T-helper 1 cell treated with Interleukin-12 subunit alpha and Interleukin-12 subunit beta and Interleukin-4 antibody, amounts not matched to agents 30 μg/mL and 1 μg/mL, for 36 hours (primary cell): ENCODE results near the gene PCDHA2.
"Not testable (repeated sequence)": the region's sequence is repeated elsewhere in the genome, so short reads cannot be mapped to it uniquely, and the experiment has no call there.

Experiments used
- H3K27ac Mint-ChIP-seq: one replicate; pipeline ENCODE4 v1.8.0; 2021; ENCODE audit warnings: mild to moderate bottlenecking, mixed read lengths
- H3K27me3 Mint-ChIP-seq: one replicate; pipeline ENCODE4 v1.8.0; 2021; ENCODE audit warnings: low read depth, mixed read lengths
- H3K36me3 Mint-ChIP-seq: one replicate; pipeline ENCODE4 v1.8.0; 2021; ENCODE audit warnings: low read depth, mixed read lengths
- H3K4me1 Mint-ChIP-seq: one replicate; pipeline ENCODE4 v1.8.0; 2021; ENCODE audit warnings: low read depth, mixed read lengths
- H3K4me3 Mint-ChIP-seq: one replicate; pipeline ENCODE4 v1.8.0; 2021; ENCODE audit warnings: mild to moderate bottlenecking, moderate library complexity, mixed read lengths
- H3K9me3 Mint-ChIP-seq: one replicate; pipeline ENCODE4 v1.8.0; 2021; ENCODE audit warnings: mixed read lengths

Gene PCDHA2

GRCh38 chr5:140794595-140795258 lies at the start of gene PCDHA2:
Gene PCDHA2, plus strand, starts transcription at chr5:140794852.
- H3K4me3 Mint-ChIP-seq: no peak within 1 kb of the TSS
- H3K4me1 Mint-ChIP-seq: no peaks in the 10 kb centered on the region
- no peaks in the 10 kb centered on the region for H3K36me3 Mint-ChIP-seq
- H3K27ac Mint-ChIP-seq: no peak within 1 kb of the TSS
- H3K9me3 Mint-ChIP-seq: peaks cover 36% of the 10 kb centered on the region
- H3K27me3 Mint-ChIP-seq: no peaks in the 10 kb centered on the region

GRCh38 chr5:140753561-140753960 lies 41.1 kb upstream of the PCDHA2 start:
- no peaks in the 10 kb centered on the region for H3K36me3 Mint-ChIP-seq
- H3K4me3 Mint-ChIP-seq: no peak overlapping the region
- peaks cover 78% of the 10 kb centered on the region for H3K9me3 Mint-ChIP-seq
- H3K4me1 Mint-ChIP-seq: no peaks in the 10 kb centered on the region
- H3K27me3 Mint-ChIP-seq: no peaks in the 10 kb centered on the region
- H3K27ac Mint-ChIP-seq: no peak overlapping the region

GRCh38 chr5:140764177-140764973 lies 30.3 kb upstream of the PCDHA2 start:
- H3K4me1 Mint-ChIP-seq: no peaks in the 10 kb centered on the region
- peaks cover 3% of the 10 kb centered on the region for H3K36me3 Mint-ChIP-seq
- peaks cover 79% of the 10 kb centered on the region for H3K9me3 Mint-ChIP-seq
- no peak overlapping the region for H3K27ac Mint-ChIP-seq
- H3K4me3 Mint-ChIP-seq: no peak overlapping the region
- H3K27me3 Mint-ChIP-seq: no peaks in the 10 kb centered on the region

GRCh38 chr5:140767444-140767843 lies 27.2 kb upstream of the PCDHA2 start:
- H3K27me3 Mint-ChIP-seq: no peaks in the 10 kb centered on the region
- H3K36me3 Mint-ChIP-seq: peaks cover 3% of the 10 kb centered on the region
- no peak overlapping the region for H3K27ac Mint-ChIP-seq
- no peaks in the 10 kb centered on the region for H3K4me1 Mint-ChIP-seq
- no peak overlapping the region for H3K4me3 Mint-ChIP-seq
- peaks cover 81% of the 10 kb centered on the region for H3K9me3 Mint-ChIP-seq

- no peaks in the 10 kb centered on the region for H3K36me3 Mint-ChIP-seq
- no peak overlapping the region for H3K4me3 Mint-ChIP-seq
- no peak overlapping the region for H3K27ac Mint-ChIP-seq
- H3K9me3 Mint-ChIP-seq: peaks cover 76% of the 10 kb centered on the region
- H3K27me3 Mint-ChIP-seq: no peaks in the 10 kb centered on the region
- H3K4me1 Mint-ChIP-seq: no peaks in the 10 kb centered on the region
Observed at GRCh38 chr5:140780512-140780911, 14.1 kb upstream of the PCDHA2 start.

- Mint-ChIP-seq H3K4me1 (no peaks in the 10 kb centered on the region), H3K9me3 (peaks cover 39% of the 10 kb centered on the region), H3K4me3 (no peak within 1 kb of the TSS), H3K27ac (no peak within 1 kb of the TSS), H3K36me3 (peaks cover 4% of the 10 kb centered on the region), H3K27me3 (no peaks in the 10 kb centered on the region)
Observed at GRCh38 chr5:140785905-140786686, 8.6 kb upstream of the PCDHA2 start, which contains the start of gene PCDHA1. Gene PCDHA1, plus strand, starts transcription at chr5:140786140.

GRCh38 chr5:140787422-140787821 lies 7.2 kb upstream of the PCDHA2 start:
- not testable (repeated sequence) for H3K36me3 Mint-ChIP-seq, H3K27me3 Mint-ChIP-seq, H3K4me3 Mint-ChIP-seq, H3K4me1 Mint-ChIP-seq, H3K27ac Mint-ChIP-seq
- peaks cover 32% of the 10 kb centered on the region for H3K9me3 Mint-ChIP-seq

- not testable (repeated sequence) for H3K4me1 Mint-ChIP-seq, H3K27me3 Mint-ChIP-seq, H3K36me3 Mint-ChIP-seq, H3K4me3 Mint-ChIP-seq, H3K27ac Mint-ChIP-seq
- peaks cover 32% of the 10 kb centered on the region for H3K9me3 Mint-ChIP-seq
Observed at GRCh38 chr5:140787849-140788504, 6.7 kb upstream of the PCDHA2 start.

- Mint-ChIP-seq H3K4me3 (no peak overlapping the region), H3K36me3 (peaks cover under 1% of the 10 kb centered on the region), H3K27ac (no peak overlapping the region), H3K27me3 (no peaks in the 10 kb centered on the region), H3K9me3 (peaks cover 38% of the 10 kb centered on the region), H3K4me1 (no peaks in the 10 kb centered on the region)
Observed at GRCh38 chr5:140791089-140791488, 3.6 kb upstream of the PCDHA2 start.

GRCh38 chr5:140795259-140795641 lies 598 bp downstream of the PCDHA2 start:
- H3K27me3 Mint-ChIP-seq: no peaks in the 10 kb centered on the region
- peaks cover 40% of the 10 kb centered on the region for H3K9me3 Mint-ChIP-seq
- H3K27ac Mint-ChIP-seq: no peak overlapping the region

GRCh38 chr5:140796072-140796717 lies 1.5 kb downstream of the PCDHA2 start:
- not testable (repeated sequence) for H3K27ac Mint-ChIP-seq, H3K36me3 Mint-ChIP-seq, H3K27me3 Mint-ChIP-seq, H3K4me1 Mint-ChIP-seq, H3K4me3 Mint-ChIP-seq
- H3K9me3 Mint-ChIP-seq: peaks cover 36% of the 10 kb centered on the region

More at GRCh38 chr5:140795259-140795641, 598 bp downstream of the PCDHA2 start:
- H3K4me3 Mint-ChIP-seq: no peak overlapping the region
- H3K4me1 Mint-ChIP-seq: no peaks in the 10 kb centered on the region
- no peaks in the 10 kb centered on the region for H3K36me3 Mint-ChIP-seq

GRCh38 chr5:140796718-140797095 lies 2.1 kb downstream of the PCDHA2 start:
- H3K27ac Mint-ChIP-seq: no peak overlapping the region
- H3K9me3 Mint-ChIP-seq: peaks cover 35% of the 10 kb centered on the region
- no peak overlapping the region for H3K4me3 Mint-ChIP-seq
- no peaks in the 10 kb centered on the region for H3K27me3 Mint-ChIP-seq
- no peaks in the 10 kb centered on the region for H3K36me3 Mint-ChIP-seq
- H3K4me1 Mint-ChIP-seq: no peaks in the 10 kb centered on the region

- no peaks in the 10 kb centered on the region for H3K27me3 Mint-ChIP-seq
- peaks cover 21% of the 10 kb centered on the region for H3K9me3 Mint-ChIP-seq
- no peaks in the 10 kb centered on the region for H3K36me3 Mint-ChIP-seq
- H3K4me3 Mint-ChIP-seq: no peak within 1 kb of the TSS
- H3K27ac Mint-ChIP-seq: peak within 1 kb of the TSS; percentile 6
- no peaks in the 10 kb centered on the region for H3K4me1 Mint-ChIP-seq
Observed at GRCh38 chr5:140800816-140801493, 6.3 kb downstream of the PCDHA2 start, which contains the start of gene PCDHA3. Gene PCDHA3, plus strand, starts transcription at chr5:140801057.
